Globus pallidus (tissue), 1 donor: Measurements from ENCODE around the gene ZNF558.

Experiments used
- DNase-seq: peaks from one replicate; pipeline ENCODE4 v3.0.0-alpha.2; 2015; ENCODE audit warnings: low spot score

Gene ZNF558

GRCh38 chr19:8832132-8833021, at the start of gene ZNF558, which contains the start of gene MBD3L1:
TSS of gene ZNF558 (minus strand) at chr19:8832304. CDS start at chr19:8822659, 9,645 bp downstream.
TSS of gene MBD3L1 (plus strand) at chr19:8832377. CDS start at chr19:8842679, 10,302 bp downstream.
- DNase-seq = peak; percentile 99

GRCh38 chr19:8881512-8881911, 49.4 kb upstream of the ZNF558 start:
- no peak for DNase-seq

GRCh38 chr19:8880868-8881488, 48.9 kb upstream of the ZNF558 start:
- DNase-seq = no peak

DNA sequence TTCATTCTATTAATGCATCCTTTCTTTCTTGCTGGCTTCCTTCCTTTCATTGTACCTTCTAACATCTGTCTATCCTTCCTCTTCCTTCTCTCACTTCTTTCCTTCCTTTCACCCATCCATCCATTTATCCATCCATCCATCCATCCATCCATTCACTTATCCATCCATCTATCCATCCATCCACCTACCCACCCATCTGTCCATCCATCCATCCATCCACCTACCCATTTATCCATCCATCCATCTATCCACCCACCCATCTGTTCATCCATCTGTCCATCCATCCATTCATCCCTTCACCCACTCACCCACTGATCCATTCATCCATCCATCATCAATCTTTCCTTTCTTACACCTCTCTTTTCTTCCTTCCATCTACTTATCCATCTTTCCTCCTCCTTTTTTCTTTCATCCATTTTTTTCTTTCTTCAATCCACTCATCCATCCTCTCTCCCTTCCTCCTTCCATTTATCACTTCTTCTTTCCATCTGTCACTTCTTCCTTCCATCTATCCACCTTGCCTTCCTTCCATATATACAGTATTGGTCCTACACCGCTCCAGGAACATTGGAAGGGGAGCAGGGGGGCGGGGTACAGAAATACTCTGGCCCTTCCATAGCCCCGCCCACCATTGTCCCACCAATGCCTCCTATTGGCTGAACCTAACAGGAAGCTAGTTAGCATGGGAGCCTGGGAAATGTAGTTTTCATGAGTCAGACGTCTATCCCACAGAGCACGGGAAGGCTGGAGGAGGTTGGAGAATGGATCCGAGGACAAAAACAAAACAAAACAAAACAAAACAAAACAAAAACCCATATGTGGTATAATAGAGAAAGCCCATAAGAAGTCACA, 46.0 kb upstream of the ZNF558 start:
- no peak for DNase-seq

DNA sequence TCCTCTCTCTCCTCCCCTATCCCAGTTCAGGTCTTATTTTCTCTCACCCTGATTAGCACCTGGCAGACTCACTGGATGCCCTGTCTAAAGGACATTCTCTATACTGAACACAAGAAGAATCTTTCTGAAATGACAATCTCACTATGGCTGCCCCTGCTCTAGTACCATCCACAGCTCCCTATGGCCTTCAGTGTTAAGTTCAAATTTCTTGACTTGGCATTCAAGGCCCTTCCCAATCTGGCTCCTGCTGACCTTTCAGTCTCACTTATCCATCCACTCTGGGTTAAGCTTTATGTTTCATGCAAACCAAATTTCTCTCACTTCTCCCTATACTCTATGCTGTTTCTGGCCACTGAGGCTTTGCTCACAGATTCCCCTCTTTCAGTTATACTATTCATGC, 34.2 kb upstream of the ZNF558 start:
- no peak for DNase-seq

GRCh38 chr19:8858260-8858659, 26.2 kb upstream of the ZNF558 start:
- DNase-seq = no peak

DNA sequence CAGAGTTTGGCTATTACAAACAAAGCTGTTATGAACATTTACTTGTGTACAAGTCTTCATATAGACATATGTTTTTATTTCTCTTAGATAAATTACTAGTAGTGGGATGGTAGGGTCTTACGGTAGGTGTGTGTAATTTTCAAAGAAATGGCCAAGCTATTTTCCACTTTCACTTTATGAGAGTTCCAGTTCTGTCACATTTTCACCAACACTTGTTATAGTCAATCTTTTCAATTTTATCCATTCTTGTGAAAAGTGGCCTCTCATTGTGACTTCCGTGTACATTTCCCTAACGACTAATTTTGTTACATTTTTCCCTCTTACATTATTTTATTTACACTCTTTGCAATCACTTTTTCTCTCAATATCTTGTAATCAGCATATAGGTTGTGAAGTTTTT, 18.4 kb upstream of the ZNF558 start:
- no peak for DNase-seq

DNA sequence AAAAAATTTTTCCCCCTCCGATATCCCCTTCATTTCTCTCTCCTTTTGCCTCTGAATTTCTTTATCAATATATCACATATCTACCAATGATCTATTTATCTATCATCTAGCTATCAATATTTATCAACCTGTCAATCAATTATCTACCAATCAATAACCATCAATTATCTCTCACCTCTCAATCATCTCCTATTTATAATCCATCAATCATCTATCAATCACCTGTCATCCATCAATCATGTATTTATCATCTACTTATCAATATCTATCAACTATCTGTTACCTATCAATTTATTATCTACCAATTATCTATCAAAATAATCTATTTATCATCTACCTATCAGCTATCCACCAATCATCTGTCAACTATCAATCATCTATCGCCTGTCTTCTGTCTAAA, 17.1 kb upstream of the ZNF558 start:
- no peak for DNase-seq

DNA sequence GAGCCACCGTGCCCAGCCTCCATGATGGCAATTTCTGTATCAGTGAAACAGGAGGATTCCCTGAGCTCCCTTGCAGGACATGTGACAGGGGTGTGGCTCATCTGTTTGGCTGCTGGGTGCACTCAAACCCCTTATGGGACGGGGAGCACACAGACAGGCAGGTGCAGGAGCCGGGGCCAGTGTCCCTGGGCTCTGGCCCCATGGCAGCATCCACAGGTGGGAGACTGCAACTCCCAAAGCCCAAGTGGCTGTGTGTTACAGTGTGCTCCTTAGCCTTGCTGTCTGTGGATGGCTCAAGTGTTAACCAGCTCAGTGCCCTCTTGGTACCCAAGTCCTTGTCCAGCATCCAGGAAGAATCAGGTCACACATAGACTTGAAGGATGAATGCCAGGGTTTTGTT, 14.7 kb upstream of the ZNF558 start:
- no peak for DNase-seq

GRCh38 chr19:8840708-8841107, 8.6 kb upstream of the ZNF558 start:
- no peak for DNase-seq

- no peak for DNase-seq
Measured at GRCh38 chr19:8835877-8836276, 3.8 kb upstream of the ZNF558 start.

DNA sequence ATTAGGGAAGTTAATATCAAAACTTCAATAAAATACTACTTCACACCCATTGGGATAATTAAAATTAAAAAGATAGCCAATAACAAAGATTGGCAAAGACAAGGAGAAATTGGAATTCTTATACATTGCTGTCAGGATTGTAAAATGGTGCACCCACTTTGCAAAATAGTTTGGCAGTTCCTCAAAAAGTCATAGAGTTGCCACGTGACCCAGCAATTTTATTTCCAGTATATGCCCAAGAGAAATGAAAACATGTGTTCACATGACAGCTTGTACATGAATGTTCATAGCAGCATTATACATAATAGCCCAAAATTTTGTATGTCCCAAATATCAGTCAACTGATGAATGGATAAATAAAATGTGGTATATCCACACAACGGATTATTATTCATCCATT, 3.3 kb upstream of the ZNF558 start:
- DNase-seq = no peak

GRCh38 chr19:8831832-8832131, 322 bp downstream of the ZNF558 start:
- no peak for DNase-seq

DNA sequence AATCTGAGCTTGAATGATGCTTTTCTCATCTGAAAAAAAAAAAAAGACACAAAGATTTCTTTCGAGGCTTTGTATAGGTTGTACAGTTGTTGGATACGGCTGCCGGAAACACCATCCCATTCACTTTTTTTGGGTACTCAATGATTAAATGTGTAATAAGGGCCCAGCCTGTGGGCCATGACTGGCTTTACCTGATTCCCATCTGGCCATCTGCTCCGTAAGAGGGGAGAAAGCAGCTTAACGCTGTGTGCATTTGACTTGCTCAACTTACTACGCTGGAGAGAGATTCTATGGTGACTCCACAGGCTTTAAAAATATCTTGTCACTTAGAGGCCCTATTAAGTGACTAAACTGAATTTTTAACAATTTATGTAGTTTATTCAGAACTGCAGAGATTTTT, 731 bp downstream of the ZNF558 start:
- DNase-seq = no peak

DNA sequence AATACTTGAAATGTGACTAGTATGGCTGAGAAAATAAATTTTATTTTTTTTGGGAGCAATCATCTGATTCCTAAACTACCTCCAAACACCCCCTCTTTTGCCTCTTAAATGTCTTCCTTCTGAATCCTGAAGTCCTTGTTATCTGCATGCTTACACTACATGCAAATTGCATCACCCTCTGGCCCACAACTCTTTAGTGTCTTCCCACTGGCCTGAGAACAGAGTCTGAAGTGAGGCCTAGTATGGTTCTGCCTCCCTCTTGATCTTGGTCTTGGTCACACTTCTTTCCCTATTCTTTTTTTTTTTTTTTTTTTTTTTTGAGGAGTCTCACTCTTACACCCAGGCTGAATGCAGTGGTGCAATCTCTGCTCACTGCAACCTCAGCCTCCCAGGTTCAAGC, 4.8 kb downstream of the ZNF558 start:
- no peak for DNase-seq

DNA sequence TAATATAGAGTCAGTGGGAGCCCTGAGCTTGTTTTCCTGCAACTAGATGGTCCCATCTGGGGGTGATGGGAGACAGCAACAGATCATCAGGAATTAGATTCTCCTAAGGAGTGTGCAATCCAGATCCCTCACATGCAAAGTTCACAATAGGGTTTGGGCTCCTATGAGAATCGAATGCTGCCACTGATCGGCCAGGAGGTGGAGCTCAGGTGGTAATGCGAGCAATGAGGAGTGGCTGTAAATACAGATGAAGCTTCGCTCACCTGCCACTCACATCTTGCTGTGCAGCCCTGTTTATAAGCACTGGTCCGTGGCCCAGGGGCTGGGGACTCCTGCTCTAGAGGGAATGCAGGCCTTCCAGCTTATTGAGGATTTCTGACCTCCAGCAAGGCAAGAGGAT, 5.7 kb downstream of the ZNF558 start:
- no peak for DNase-seq

DNA sequence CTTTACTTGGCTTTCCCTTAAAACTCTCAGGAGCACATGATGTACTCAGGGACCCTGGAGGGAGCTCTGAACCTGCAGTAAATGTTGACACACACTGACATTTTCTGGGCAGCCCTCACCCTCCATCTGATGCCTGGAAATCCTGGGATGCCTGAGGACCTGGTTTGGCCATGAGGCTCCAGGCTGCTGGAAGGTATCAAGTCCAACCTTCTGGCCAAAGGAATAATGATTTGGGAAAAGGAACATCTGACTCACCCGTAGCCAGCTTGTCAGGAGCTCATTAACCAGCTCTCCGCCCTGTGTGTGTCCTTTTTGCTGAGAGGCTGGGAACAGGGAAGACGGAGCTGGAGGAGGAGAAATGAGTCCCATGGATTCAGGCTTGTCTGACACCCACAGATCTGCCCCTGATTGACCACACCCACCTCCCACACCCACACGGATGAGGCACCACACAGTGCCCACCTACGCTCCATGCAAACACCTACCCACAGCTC, 10.3 kb downstream of the ZNF558 start:
- DNase-seq = no peak

GRCh38 chr19:8820234-8820633, 11.9 kb downstream of the ZNF558 start:
- DNase-seq = no peak

- no peak for DNase-seq
Measured at GRCh38 chr19:8815780-8816179, 16.3 kb downstream of the ZNF558 start.

DNA sequence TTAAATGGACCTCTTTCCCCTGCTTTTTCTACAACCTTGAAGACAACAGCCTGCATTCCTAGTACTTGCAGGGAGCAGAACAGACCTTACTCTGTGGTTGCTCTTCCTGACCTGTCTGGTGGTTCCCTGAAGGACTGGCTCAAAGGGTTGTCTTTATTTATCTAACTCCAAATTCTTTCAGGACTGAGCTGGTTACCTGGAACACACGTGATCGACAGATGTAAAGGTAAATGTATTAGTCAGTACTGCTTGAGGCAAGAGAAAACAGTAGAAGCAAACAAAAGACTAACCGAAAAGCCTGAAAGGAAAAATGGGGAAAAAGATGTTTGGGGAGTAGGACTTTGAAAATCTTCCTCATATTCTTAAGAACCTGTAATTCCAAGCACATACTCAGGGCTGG, 17.9 kb downstream of the ZNF558 start:
- DNase-seq = no peak

GRCh38 chr19:8811315-8812172, 20.6 kb downstream of the ZNF558 start:
- no peak for DNase-seq

GRCh38 chr19:8806661-8807060, 25.4 kb downstream of the ZNF558 start:
- DNase-seq = no peak
